Stimulated activated CD4-positive, alpha-beta T cell treated with anti-CD3 and anti-CD28 coated beads, Interleukin-15, amount 100 ng/mL, for 48 hours (primary cell): ENCODE data around the gene RGS3.

Experiments used
- DNase-seq, 2 donors: peaks; one replicate each; pipeline ENCODE4 v3.0.0-alpha.2; 2020; ENCODE audit warnings: low read depth in 2 of 2

Gene RGS3

DNA sequence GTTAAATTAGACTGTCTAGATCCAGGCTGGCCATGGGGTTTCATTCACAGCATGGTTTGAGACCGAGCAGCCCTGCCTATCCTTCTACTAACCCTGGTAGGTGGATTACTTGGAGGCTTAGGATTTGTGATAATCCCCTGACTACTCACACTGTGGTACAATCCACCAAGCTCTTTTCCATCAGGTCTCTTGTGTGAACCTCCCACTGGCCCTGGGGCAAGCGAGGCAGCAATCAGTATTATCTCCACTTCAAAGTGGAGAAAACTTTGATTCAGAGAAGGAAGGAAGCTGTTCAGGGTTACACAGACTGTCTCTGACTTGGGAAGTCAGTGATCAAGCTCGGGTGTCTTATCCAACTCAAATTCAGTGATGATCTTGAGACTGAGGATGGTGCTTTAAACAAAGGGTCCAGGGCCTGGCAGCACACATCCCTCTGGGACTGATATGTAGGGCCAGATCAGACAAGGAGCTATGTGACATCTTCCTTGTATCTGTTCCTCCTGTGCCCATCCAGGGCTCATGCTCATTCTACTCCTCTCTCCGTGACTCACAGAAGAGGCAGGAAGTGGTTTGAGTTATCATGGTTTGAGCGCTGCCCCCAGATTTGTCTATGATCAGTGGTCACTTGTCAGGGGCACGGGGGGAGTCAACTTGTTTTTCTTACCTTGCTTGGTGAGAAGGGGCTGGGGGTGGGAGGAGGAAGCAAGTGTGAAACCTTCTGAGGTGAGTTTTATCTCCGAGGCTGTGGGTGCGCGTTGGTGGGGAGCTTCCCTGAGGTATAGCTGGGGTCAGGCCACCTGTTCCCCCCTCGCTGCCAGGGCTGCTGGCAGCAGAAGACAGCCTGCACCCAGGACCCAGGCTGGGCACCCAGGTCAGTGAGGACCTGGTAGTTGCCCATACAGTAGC, 48.6 kb downstream of the RGS3 start:
- peak; percentile 69 to 75 for DNase-seq

DNA sequence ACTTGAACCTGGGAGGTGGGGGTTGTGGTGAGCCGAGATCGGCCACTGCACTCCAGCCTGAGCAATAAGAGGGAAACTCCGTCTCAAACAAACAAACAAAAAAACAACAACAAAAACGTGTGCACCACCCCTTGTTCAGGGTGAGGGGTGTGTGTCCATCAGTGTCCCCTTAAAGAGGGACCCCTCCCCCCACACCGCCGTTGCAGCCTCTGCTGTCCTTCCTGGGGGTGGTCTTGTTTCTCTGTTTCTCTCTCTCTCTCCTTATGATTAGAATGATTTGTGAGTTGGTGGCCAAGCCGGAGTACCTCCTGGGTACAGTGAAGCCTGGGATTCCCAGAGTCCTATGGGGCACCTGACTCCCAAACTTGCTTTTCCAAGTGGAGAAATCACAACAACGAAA, 49.6 kb downstream of the RGS3 start:
- no peak for DNase-seq

DNA sequence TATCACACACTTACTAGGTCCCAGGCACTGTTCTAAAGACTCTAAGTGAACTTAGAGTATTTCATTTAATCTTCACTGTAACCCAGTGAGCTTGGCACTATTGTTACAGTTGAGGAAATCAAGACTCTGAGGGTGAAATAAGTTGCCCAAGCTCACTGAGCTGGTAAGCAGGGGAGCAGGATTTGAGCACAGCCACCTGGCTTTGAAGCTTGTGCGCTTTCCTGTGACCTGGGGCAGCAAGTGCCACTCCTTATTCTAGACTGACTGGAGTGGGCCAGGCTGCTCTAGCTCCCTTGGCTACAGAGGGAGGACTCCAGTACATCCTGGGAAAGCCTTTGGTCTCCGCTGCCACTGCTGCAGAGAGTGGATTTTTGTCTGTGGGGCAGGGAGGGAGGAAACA, 50.0 kb downstream of the RGS3 start:
- DNase-seq = no peak

DNA sequence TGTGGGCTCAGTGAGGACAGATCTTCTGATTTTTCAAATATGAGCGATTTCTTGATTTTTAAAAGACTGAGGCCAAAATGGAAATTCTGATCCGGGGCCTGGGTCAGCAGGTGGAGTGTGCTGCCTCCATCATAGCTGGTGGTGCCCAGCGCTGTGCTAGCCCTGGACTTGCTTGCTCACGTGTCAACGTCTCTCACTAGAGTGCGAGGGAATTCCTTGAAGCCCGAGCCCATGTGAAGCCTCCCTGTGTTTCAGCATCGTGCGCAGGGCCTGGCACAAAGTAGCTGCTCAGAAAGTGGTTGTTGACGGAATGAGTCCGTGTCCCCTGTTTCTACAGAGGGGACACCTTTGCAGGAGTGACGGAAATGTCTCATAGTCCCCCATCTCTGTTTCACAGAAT, 50.5 kb downstream of the RGS3 start:
- no peak for DNase-seq

DNA sequence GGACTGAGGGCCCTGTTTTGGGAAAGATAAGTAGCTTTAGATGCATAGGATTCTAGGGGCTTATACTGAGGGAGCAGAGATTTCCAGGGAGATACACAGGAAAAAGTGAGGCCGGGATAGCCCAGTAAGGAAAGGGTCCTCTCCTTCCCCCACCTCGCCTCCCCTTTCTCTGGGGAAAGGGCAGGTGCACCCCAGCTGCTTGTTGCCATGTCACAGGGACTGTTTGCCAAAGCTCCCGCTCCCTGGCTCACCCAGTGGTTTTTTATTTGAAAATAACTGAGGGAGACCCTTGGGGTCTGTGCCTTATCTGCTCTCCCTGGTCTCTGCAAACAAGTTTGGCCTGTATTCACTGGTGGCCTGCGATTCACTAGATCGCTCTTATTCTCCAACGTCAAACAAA, 51.2 kb downstream of the RGS3 start:
- DNase-seq = no peak

DNA sequence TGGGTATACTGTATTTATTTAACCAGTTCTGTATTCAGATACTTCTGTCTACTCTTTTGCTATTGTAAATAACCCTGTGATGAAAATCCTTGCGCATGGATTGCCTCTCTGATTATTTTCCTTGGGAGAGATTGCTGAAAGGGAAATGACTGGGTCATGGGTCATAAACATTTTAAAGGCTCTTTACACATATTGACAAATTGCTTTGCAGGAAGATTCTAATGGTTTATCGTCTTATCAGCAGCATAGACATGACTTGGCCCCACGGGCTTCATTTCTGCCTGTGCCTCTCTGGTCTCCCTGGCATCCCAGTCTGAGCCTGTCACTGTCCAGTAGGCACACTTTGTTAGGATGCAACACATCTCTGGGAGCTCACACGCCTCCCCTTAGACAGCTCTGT, 52.3 kb downstream of the RGS3 start:
- DNase-seq = no peak

DNA sequence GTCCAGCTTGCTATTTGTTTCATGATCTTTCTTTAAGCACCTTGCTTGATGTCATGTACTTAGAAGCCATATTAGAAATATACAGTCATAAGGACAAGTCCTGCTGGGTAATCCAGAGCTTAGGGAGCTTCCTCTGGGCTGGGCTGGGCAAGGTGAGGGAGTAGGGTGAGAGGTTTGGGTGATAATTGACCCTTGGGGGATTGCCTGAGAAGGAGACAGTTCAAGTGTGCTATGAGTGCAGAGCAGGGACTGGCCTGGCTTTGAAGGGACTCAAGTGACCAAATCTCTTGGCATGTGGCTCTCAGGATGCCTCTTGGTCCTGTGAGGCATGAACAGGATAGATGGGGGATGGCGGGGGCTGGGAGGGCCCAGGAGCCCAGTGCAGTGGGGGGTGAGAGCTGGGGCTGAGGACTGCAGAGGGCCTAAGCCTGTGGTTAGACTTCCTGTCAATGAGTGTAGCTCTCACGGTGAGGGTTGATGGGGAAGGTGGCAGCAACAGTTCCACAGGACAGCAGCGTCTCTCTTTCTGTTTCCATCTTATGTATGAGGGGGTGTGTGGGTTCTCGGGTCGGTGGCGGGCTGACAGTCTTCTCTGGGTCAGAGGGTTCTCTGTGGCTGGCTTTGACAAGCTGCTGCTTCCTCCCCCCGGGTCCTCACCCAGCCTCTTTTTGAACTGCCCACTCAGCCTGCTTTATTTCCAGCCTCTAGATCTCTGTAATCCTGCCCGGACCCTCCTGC, 53.5 kb downstream of the RGS3 start:
- peak; percentile 74 to 76 for DNase-seq

DNA sequence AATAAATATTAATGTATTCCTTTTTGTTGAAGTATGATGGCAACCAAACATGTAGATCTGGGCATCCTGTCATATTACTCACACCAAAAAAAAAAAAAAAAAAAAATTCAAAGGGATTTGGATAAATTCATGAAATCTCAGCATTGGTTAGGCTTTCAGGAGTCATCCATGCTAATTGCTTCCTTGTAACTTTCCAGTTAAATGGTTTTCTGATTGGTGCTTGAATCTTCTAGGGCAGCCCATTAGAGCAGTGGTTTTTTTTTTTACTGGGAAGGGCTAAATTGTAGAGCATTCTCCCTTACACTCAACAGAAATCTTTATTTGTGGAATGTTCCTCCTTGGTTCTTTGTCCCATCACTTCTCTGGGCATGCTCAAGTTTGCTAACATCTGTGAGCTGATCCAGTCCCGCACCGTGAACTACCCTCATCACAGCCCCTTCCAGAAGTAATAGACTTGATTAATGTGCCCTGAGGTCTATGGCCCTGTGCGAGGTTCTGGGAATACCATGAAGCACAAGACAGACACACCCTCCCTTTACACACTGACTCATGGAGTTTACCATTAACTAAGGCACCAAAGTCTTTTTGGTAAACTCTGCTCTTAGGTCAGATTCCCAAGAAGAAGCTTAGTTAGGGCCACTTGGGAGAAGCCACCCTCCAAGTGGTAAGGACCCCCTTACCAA, 56.0 kb downstream of the RGS3 start:
- DNase-seq = no peak

DNA sequence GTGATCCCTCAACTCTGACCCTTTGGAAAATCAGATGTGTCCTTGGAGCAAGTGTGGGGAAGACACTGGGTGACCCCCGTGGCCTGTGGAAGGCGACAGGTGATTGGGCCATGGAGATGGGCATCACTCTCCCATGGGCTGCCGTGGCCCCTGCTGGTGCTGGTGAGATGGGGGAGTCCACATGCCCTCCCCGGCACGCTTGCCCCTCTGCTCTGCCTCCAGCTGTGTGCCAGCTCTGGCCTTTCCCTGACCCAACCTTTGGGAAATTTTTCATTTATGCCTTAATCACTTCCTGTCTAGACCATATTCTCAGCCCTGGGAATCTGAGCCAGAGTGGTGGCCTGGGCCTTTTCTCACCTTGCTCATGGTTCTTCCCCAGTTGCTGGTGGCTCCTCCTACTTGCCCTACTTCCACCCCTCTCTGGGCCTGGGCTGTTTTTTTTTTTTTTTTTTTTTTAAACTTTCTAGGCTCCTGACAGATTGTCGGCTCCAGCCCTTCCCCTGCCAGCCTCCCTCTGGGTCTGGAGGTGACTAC, 56.6 kb downstream of the RGS3 start:
- DNase-seq = peak in 1 of 2 donors; percentile 40

DNA sequence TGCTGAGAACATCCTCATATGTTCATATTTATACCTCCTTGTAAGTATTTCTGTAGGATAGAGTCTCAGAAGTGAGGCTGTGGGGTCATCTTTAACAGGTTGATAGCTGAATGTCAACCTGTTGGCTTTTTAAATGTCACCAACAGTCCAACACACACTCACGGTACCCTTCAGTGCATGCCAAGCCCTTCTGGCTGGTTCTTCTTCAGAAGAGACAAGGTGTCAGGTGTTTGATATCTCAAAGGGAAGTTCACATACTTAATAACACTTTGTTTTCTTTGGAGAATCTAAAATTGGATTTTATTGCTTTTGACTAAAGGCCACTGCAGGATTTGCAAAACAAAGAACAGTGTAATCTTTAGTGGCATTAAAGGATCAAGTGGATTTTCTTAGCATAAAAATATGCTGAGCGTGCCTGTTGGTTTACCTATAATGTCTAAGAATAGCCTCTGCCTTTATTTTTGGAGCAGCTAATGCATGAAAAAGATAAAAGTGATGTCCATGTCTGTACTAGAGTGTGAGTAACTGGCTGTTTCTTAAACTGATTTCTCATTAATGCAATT, 58.2 kb downstream of the RGS3 start:
- DNase-seq = no peak

DNA sequence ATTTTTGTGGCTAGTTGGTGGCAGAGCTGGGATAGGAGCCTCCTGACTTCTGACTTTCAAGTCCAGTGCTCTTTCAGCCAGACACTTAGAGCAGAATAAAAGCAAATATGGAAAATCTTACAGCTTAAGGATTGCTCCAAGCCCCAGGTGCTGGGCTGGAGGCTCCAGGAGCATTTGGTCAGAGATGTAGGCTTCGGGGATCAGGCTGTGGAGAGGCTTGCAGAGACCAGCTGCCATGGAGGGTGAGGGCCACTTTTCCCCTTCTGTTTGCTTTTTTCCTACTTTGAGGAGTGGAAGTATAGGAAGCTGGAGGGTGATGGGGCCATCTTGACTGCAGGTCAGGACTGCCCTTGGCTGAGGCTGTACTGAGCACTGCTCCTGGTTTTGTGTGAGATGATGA, 58.9 kb downstream of the RGS3 start:
- DNase-seq = no peak

DNA sequence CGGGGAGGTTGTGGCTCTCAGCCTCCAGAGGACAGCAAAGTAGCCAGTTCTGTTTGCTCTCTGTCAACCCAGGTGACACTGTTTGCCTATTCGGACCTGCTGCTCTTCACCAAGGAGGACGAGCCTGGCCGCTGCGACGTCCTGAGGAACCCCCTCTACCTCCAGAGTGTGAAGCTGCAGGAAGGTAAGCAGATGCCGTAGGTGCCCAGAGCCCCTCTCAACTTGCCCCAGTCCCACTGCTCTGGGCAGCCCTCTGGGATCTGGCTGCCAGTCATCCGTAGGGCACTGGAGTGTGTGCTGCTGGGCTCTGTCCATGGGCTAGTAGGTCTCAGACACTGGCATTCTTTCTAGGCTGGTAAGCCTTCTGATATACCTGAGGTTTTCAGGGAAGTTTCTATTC, 59.3 kb downstream of the RGS3 start:
- no peak for DNase-seq

DNA sequence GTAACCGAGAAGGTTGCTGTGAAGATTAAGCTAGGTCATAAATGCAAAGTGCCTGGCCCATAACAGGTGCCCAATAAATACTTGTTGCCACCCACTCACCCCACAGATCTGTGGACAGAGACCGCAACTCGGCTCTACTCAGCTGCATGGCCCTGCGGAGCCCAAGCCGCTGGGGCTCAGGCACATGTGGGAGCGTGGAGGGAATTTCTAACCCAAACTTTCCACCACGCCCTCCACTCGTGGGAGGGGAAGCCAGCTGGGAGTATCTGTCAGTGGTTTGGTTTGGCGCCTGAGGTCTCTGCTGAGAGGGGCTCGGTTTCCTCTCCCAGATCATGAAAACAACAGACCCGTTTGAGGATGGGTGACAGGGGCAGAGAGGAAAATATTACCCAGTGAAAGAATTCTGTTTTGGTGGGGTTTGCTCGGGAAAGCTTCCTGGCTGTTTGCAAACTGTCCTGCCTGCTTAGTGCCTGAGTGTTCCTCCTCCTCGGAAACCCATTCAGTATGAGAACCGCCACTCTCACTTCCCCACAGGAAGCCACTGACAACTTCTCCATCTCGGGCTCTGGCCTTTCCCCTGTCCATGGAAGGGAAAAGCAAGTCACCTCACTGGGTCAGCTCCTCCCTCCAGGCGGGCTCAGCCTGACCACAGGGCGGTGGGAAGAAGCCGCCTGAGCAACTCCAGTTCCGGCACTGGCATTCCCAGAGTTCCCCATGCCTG, 60.1 kb downstream of the RGS3 start:
- peak; percentile 48 to 53 for DNase-seq

DNA sequence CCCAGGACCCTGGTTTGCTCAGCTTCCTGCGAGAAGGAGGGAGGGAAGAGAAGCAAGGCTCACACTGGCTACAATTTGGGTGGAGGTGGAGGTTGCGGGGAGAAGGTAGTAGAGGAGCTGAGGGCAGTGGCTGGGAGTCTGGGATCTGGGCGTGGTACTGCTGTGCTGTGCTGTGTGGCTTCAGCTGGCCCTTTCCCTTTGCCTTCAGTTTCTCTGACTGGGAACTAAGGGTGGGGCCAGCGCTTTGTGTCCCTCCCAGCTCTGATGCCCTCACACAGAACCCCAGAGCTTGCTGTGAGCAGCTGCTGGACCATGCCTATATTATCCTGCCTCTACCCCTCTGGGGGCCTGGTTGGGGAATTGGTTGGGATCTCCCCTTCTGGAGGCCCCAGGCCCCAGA, 60.9 kb downstream of the RGS3 start:
- DNase-seq = no peak

DNA sequence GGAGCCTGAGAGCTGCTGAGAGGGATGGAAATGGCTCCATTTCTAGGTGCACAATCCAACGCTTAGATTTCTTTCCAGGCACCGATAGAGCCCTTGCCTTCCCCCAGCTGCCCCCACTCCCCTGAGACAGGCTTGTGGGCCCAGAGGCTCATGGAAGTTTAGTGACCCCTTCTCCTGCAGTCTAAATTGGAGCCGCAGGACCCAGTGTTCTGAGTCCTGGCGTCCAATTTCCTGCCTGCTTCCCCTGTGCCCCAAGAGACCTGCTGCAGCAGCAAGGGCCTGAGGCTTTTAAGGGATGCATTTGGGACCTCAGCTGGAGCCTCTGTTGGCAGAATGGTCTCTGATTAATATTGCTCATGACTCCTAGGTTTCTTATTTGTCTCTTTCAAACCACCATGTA, 61.7 kb downstream of the RGS3 start:
- DNase-seq = no peak

DNA sequence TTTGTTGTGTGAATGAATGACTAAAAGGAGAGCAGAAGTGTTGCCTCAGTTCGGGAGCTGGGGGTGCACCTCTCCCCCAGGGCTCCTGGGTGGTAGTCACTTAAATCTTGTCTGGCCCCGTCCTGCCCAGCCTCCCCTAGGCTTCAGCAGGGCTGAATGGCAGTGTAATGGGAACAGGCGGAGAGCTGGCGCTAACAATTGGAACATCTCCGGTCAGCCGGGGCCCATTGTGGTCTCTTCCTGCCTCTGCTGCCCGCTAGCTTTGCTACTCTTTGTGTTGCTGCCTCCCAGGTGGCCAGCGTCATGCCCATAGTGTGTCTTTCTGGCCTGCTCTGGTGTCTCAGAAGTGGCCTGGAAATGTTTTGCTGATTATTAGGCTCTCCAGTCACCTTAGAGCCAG, 62.3 kb downstream of the RGS3 start:
- no peak for DNase-seq

DNA sequence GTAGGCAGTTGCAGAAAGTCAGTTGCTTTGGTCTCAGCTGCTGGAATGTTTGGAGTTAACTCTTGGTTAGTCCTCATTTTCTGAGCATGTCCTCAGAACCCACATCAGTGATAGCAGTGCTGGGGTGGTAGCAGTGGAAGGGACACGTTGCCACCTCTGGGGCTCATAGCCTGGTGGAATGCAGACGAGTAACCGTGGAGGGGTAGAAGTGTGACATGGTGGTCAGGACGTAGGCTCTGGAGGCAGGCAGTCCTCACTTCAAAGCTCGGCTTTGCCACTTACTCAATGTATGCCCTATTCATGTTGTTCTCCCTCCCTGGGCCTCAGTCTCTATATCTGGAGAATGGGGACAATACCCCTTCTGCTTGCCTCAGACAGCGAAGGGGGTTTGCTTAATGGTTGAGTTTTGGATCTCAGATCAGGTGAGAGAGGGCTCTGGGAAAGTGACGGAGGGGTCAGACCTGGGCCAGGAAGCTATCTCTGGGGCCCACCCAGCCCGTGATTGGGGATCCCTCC, 62.8 kb downstream of the RGS3 start:
- no peak for DNase-seq

DNA sequence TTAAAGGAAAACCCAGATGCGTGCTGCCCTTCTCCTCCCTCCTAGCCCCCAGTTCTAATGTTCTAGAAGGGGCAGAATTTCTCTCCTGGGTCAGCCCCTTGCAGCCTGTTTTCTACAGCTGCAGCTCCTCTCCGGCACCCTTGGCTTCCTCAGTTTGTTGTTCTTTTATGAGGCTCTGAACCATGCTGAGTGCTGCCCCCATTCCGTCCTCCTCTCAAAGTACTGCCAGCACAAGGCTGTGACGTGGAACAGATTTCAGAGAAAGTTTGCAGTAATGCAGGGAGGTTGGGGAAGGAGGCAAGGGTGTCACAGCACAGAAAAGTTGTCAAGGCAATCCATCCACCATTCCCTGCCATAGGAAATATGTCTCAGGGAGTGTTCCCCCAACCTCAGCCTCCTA, 63.3 kb downstream of the RGS3 start:
- no peak for DNase-seq

DNA sequence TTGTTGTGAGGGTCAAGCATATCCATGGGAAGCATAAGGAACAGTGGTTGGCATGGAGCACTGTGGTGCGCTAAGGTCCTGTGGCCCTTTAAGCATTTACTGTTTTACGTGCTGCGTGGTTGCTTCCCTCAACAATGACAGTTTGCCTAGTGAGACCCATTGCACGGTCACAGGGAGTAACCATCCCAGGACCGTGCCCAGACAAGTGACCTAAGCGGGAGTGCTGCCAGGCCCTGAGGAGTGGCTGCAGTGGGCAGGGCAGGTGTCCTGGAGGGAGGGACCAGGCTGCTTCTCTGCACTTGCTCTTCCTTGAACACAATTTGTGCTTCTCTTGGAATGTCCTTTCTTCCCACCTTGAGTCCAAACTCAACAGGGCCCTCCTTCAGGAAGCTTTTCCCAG, 64.6 kb downstream of the RGS3 start:
- DNase-seq = no peak

DNA sequence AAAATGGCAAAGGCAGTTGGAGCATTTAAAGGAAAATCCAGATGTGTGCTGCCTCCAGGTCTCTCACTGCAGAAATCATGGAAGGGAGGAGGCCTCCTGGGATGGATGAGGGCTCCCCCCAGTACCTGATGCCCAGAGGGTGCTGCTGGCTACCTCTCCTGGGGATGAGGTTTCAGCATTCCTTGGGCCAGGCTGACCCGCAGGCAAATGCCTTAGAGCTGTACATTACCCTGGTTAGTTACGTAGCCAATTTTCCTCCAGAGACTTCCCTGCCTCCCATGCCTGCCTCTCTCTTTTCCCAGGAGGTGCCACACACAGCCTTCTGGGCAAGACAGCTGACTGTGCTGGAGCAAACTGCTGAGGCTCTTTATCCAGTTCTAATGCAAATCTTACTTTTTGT, 65.3 kb downstream of the RGS3 start:
- DNase-seq = no peak

DNA sequence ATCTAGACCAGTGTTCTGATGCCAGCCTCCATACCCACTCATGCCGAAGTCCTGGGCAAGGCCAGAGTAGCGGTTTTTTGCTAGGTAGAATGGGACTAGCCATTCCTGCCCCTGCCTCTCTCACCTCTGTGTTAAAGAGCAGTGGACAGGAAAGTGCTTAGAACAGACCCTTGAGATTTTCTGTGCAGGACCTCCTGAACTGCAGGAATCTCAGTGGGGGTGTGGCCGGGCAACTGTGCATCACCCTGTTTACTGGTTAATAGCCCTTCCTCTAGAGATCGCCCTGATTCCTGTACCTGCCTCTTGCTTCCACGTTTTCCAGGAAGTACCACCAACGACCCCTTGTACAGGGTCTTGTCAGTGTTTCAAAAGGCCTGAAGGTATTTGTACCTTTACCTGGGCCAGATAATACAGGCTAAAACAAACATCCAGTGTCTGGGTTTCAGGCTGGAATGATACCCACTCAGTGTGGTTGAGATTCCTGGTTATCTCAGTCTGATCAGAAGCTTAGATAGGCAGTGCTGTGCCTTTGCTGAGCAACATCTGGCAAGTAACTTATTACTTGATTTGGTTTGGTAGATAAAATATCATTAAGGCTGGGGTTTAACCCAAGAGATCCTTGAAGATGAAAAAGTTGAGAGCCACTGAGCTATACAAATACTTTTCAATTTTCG, 65.9 kb downstream of the RGS3 start:
- DNase-seq = no peak
